ENCODE data around the gene SPEF1.

Gene SPEF1

DNA sequence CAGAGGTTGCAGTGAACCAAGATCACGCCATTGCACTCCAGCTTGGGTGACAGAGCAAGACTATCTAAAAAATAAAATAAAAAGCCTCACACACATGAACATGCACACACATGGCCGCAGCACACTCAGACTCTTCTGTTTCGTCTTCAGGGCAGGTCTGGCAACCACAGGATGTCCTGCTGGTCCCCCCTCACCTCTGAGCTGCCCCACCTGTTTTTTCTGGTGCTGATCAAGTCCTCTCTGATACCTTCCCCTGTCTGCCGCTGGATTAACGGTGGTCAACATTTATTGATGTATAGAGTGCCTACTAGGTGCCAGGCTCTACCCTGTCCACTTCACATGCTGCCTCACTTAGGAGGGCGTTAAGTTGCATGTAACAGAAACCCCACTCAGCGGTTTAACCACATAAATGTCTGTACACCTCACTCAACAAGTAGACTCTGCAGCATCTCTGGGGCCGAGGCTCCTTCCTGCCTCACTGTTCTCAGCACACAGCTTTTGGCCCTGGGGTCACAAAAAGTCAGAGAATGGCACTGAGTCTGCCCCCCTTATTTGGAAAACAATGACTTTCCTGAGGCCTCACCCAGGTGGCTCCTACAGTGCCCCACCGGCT is 34.6 kb upstream of the SPEF1 start:
- POLR2A ChIA-PET: no interaction called here
- TF ChIP-seq FOXK2 (IDR thresholded peaks at IDR 0.05): no peak
- no peak for TF ChIP-seq SP1 (IDR thresholded peaks at IDR 0.05)
- no peak for TF ChIP-seq FOXA1 (IDR thresholded peaks at IDR 0.05)
- no peak for TF ChIP-seq NFRKB (IDR thresholded peaks at IDR 0.05)
- TF ChIP-seq, protein P1, sequence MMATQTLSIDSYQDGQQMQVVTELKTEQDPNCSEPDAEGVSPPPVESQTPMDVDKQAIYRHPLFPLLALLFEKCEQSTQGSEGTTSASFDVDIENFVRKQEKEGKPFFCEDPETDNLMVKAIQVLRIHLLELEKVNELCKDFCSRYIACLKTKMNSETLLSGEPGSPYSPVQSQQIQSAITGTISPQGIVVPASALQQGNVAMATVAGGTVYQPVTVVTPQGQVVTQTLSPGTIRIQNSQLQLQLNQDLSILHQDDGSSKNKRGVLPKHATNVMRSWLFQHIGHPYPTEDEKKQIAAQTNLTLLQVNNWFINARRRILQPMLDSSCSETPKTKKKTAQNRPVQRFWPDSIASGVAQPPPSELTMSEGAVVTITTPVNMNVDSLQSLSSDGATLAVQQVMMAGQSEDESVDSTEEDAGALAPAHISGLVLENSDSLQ (IDR thresholded peaks at IDR 0.05): no peak
- TF ChIP-seq HDGF (IDR thresholded peaks at IDR 0.05; ENCODE audit: borderline replicate concordance): no peak
- no peak for TF ChIP-seq BHLHE40 (IDR thresholded peaks at IDR 0.05; ENCODE audit: borderline replicate concordance)
- no peak for TF ChIP-seq FOXM1 (IDR thresholded peaks at IDR 0.05; ENCODE audit: borderline replicate concordance)
- no peak for TF ChIP-seq ARNT (IDR thresholded peaks at IDR 0.05)
- CTCF ChIA-PET: no interaction called here
- DNase-seq (ENCODE audit: extremely low spot score): no peak

DNA sequence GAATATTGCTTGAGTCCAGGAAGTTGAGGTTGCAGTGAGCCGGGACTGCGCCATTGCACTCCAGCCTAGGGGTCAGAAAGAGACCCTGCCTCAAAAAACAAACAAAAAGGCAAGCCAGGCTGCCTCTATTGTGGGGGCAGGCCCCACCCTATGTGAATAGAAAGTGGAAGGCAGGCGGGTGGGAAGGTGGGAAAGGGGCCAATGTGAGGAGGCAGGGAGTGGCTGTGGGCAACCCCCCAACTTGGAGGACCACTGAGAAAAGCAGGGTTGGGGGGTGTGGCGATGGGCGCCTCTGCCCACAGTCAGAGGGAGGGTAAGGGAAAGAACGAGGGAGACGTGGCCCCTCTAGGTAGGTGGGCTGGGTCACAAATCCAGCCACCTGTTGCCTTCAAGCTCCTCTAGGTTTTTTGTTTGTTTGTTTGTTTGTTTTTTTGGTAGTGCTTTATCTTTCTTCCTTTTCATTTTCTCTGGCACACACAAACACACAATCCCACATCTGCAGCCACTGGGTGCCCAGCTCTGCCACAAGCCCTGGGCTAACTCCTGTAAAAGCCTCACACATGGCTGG is 33.8 kb upstream of the SPEF1 start:
- ChIA-PET POLR2A (no interaction called here), CTCF (no interaction called here)
- TF ChIP-seq FOXK2 (IDR thresholded peaks at IDR 0.05) (no peak), BHLHE40 (IDR thresholded peaks at IDR 0.05; ENCODE audit: borderline replicate concordance) (no peak), FOXA1 (IDR thresholded peaks at IDR 0.05) (no peak), L3MBTL2 (conservative IDR thresholded peaks at IDR 0.05) (no peak), HDGF (IDR thresholded peaks at IDR 0.05; ENCODE audit: borderline replicate concordance) (no peak), LEF1 (IDR thresholded peaks at IDR 0.05; ENCODE audit: borderline replicate concordance) (no peak), ARNT (IDR thresholded peaks at IDR 0.05) (no peak), CTBP1 (IDR thresholded peaks at IDR 0.05; ENCODE audit: borderline replicate concordance) (no peak)
- TF ChIP-seq, protein P1 (IDR thresholded peaks at IDR 0.05): no peak
- DNase-seq (ENCODE audit: extremely low spot score): no peak

DNA sequence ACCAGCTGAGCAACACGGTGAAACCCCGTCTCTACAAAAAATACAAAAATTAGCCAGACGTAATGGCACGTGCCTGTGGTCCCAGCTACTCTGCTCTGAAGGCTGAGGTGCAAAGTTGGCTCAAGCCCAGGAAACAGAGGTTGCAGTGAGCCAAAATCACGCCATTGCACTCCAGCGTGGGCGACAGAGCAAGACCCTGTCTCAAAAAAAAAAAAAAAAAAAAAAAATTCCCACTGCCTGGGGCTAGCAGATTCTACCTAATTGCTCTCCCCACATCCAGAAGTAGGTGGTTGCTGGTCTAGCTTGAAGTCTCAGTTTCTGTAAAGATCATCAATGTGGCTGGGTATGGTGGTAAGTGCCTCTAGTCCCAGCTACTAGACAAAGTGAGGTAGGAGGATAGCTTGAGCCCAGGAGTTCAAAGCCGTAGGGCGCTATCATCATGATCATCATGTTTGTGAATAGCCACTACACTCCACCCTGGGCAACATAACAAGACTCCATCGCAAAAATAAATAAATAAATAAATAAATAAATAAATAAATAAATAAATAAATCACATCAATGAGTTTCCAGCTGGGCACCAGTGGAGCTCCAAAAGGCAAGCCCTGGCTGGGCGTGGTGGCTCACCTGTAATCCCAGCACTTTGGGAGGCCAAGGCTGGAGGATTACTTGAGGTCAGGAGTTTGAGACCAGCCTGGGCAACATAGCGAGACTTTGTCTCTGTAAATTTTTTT is 32.8 kb upstream of the SPEF1 start:
- CTCF ChIA-PET: interaction anchor here (0.6 kb wide), 4 partner anchors 24 to 171 kb away, joined by 3 to 7 read pairs (median 6); no protein-coding TSS in a partner anchor
- TF ChIP-seq ELF4 (IDR thresholded peaks at IDR 0.05): no peak
- TF ChIP-seq SUZ12 (IDR thresholded peaks at IDR 0.05): no peak
- TF ChIP-seq LEF1 (IDR thresholded peaks at IDR 0.05; ENCODE audit: borderline replicate concordance): no peak
- TF ChIP-seq HDGF (IDR thresholded peaks at IDR 0.05; ENCODE audit: borderline replicate concordance): no peak
- no peak for TF ChIP-seq CTBP1 (IDR thresholded peaks at IDR 0.05; ENCODE audit: borderline replicate concordance)
- TF ChIP-seq FOXA1 (IDR thresholded peaks at IDR 0.05): no peak
- TF ChIP-seq L3MBTL2 (conservative IDR thresholded peaks at IDR 0.05): no peak
- no peak for TF ChIP-seq FOXK2 (IDR thresholded peaks at IDR 0.05)
- TF ChIP-seq, protein P1 (IDR thresholded peaks at IDR 0.05): no peak
- no peak for TF ChIP-seq FOXM1 (IDR thresholded peaks at IDR 0.05; ENCODE audit: borderline replicate concordance)
- TF ChIP-seq NFRKB (IDR thresholded peaks at IDR 0.05): no peak
- TF ChIP-seq ARNT (IDR thresholded peaks at IDR 0.05): no peak
- no peak for TF ChIP-seq BHLHE40 (IDR thresholded peaks at IDR 0.05; ENCODE audit: borderline replicate concordance)
- no peak for TF ChIP-seq TARDBP (IDR thresholded peaks at IDR 0.05)
- TF ChIP-seq SP1 (IDR thresholded peaks at IDR 0.05): no peak
- TF ChIP-seq ZNF384 (IDR thresholded peaks at IDR 0.05): no peak
- POLR2A ChIA-PET: interaction anchor here (1.4 to 1.8 kb wide), 2 partner anchors 28 to 32 kb away, joined by 4 to 12 read pairs; partner anchors contain the start of genes CENPB and SPEF1
- DNase-seq (ENCODE audit: extremely low spot score): no peak

DNA sequence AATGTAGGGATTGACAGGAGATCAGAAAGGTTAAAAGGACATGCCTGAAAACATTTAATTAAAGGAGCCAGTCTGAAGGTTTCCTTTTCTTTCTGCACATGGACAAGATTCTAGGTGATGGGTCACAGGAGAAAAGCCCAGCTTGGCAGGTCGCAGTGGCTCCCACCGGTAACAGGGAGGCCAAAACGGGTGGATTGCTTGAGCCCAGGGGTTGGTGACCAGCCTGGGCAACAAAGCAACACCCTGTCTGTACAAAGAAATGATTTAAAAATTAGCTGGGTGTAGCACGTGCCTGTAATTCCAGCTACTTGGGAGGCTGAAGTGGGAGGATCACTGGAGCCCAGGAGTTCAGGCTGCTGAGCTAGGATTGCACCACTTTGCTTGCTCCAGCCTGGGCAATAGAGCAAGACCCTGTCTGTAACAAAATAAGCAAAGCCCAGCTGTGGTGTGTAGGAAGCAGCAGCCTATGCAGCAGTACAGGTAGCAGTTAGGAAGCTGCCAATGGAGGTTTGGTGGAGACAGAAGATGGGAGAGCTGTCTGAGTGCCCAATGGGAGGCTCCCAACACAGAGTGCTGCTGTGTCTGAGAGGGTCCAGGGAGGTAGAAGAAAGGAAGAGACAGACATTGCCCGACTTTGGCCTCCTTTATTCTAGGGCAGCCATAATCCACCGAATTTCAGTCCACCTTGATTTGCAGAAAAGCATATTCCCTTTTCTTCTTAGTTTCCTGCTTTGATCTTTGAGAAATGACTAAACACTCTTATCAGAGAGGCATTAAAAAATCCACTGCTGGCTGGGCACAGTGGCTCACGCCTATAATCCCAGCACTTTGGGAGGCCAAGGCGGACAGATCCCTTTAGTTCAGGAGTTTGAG is 32.0 kb upstream of the SPEF1 start:
- DNase-seq (ENCODE audit: extremely low spot score): no peak
- TF ChIP-seq CTBP1 (IDR thresholded peaks at IDR 0.05; ENCODE audit: borderline replicate concordance): no peak
- no peak for TF ChIP-seq BHLHE40 (IDR thresholded peaks at IDR 0.05; ENCODE audit: borderline replicate concordance)
- TF ChIP-seq NFRKB (IDR thresholded peaks at IDR 0.05): no peak
- TF ChIP-seq, protein P1 (IDR thresholded peaks at IDR 0.05): no peak
- TF ChIP-seq FOXK2 (IDR thresholded peaks at IDR 0.05): no peak
- TF ChIP-seq SP1 (IDR thresholded peaks at IDR 0.05): no peak
- TF ChIP-seq ARNT (IDR thresholded peaks at IDR 0.05): no peak
- POLR2A ChIA-PET: interaction anchor here (1.2 to 3.1 kb wide), 4 partner anchors 8 to 44 kb away, joined by 3 to 12 read pairs (median 7); partner anchors contain the start of genes AP5S1, CENPB and SPEF1
- CTCF ChIA-PET: interaction anchor here (0.6 to 0.8 kb wide), 2 partner anchors 172 to 258 kb away, joined by 3 read pairs; no protein-coding TSS in a partner anchor
